Left renal pelvis (tissue), 4 donors: ENCODE results near the gene HEPHL1. TPM values are rescaled to one million over a fixed set of nuclear protein-coding genes. Genes with fewer than 3 reads are reported as not detected.
"Not testable (repeated sequence)": the region's sequence is repeated elsewhere in the genome, so short reads cannot be mapped to it uniquely, and the experiment has no call there.

ENCODE experiments used
- DNase-seq, 4 donors: peaks; one replicate each; pipeline ENCODE4 v3.0.0-alpha.2; 2013; ENCODE audit warnings: low read depth in 4 of 4, low spot score in 3 of 4
- polyA plus RNA-seq, 4 donors: library from polyadenylated mRNA; unstranded; fragments of 120-200 nt; gene quantifications; one replicate each; pipeline ENCODE4 v1.2.1, GENCODE V29; 2013; ENCODE audit not compliant: insufficient read length in 4 of 4

HEPHL1 gene, protein sequence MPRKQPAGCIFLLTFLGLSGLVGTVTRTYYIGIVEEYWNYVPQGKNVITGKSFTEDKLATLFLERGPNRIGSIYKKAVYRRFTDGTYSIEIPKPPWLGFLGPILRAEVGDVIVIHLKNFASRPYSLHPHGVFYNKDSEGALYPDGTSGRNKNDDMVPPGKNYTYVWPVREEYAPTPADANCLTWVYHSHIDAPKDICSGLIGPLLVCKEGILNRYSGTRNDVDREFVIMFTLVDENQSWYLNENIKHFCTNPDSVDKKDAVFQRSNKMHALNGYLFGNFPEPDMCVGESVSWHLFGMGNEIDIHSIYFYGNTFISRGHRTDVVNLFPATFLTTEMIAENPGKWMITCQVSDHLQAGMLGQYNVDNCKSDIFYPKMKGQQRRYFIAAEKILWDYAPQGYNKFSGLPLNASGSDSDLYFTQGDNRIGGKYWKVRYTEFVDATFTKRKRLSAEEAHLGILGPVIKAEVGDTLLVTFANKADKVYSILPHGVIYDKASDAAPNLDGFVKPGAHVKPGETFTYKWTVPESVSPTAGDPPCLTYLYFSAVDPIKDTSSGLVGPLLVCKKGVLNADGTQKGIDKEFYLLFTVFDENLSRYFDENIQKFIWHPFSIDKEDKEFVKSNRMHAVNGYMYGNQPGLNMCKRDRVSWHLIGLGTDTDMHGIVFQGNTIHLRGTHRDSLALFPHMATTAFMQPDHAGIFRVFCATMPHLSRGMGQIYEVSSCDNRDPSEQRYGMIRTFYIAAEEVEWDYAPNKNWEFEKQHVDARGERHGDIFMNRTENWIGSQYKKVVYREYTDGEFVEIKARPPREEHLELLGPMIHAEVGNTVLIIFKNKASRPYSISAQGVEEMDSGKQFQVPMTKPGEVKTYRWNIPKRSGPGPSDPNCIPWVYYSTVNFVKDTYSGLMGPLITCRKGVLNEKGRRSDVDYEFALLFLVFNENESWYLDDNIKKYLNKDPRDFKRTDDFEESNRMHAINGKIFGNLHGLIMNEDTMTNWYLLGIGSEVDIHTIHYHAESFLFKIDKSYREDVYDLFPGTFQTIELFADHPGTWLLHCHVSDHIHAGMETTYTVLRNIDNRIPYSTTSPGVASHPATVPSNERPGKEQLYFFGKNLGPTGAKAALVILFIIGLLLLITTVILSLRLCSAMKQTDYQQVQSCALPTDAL
- under 1 TPM in 3 of 4 donors, not detected in 1; 0.05 to 0.44 (median 0.21) TPM for polyA plus RNA-seq

DNA sequence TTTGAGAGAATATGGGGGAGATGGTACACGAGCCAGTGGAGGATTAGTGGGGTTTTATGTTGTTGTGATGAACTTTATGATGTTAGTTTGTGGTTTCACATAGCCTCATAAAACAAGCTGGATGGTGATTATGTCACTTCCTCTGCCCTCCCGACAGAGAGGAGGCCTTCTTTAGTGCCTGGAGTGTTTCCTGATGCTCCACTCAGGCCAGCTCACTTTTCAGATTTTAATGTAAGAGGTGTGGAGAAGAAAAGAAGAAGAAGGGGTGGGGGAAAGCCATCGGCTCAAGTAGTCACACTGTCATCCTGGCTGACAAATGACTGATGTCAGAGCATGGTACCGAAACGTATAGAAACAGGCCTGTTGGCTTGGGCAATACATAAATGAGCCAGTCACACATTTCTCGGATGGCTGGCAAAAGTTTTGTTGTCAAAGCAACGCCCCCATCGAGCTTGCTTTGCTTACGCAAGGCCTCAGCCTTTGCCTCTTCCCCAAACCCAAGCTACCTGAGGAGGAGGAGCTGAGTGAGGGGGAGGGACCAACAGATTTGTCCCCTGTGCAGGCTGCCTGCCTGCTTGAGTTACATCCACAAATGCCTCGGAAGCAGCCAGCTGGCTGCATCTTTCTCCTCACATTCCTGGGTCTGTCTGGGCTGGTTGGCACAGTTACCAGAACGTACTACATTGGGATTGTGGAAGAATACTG lies at the start of gene HEPHL1:
TSS of gene HEPHL1 (plus strand) at position 578 of the 705 bp plus-strand sequence. CDS start at position 593, 15 bp downstream.
- DNase-seq: peak in 1 of 4 donors; percentile 15

DNA sequence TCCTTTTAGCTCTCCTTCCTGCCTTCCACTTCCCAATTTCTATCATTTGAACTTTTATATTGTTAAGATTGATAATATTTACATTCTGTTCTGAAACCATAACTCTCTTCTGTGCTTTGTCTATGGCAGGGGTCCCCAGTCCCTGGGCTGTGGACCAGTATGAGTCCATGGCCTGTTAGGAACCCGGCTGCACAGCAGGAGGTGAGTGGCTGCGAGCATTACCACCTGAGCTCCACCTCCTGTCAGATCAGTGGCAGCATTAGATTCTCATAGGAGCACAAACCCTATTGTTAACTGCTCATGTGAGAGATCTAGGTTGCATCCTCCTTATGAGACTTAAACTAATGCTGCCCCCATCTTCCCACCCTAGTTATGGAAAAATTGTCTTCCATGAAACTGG lies 48.4 kb upstream of the HEPHL1 start:
- DNase-seq: no peak

DNA sequence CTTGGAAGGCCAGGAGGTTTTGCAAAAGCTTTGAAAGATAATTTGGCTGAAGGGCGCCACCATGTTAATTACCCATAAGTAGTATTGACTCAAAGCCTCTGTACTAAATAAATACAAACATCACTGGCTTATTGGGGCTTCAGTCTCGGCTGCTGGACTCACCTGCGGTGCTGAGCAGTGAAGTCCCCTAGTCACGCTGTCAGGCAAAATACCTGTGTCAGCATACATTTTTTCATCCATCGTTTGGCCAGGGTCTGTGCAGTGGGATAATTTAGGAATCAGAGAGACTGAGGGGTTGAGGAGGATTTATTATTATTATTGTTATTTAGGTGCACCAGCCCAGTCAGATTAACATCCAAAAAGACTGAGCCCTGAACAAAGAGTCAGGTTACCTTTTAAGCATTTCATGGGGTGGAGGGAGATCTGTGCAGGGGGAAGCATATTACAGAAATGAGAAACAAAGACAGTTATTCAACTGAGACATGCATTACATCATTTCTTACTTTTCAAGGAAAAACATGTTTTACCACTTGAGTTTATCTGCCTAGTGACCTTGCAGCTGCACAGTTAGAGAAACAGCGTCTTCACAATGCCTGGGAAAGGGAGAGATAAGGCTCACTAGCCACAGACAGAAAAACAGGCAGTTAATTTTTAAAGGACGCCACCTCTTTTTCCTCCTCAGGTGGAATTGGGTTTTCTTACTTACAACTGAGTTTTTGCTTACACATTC lies 47.7 kb upstream of the HEPHL1 start:
- not testable (repeated sequence) for DNase-seq

DNA sequence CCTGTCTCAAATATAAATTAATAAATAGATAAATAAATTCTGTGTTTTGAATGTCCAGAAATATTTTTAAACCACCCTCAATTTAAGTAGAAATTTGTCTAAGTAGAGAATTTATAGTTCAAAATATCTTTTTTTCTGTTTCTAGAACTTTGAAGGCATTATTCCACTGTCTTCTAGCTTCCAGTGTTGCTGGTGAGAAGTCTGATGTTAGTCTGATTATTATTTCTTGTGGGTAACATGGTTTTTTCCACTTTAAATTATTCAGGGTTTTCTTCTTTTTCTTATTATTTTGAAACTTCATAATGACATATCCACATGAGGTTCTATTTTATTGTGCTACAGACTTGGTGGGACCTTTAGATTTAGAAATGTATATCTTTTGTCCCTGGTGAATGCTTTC lies 46.4 kb upstream of the HEPHL1 start:
- no peak for DNase-seq

DNA sequence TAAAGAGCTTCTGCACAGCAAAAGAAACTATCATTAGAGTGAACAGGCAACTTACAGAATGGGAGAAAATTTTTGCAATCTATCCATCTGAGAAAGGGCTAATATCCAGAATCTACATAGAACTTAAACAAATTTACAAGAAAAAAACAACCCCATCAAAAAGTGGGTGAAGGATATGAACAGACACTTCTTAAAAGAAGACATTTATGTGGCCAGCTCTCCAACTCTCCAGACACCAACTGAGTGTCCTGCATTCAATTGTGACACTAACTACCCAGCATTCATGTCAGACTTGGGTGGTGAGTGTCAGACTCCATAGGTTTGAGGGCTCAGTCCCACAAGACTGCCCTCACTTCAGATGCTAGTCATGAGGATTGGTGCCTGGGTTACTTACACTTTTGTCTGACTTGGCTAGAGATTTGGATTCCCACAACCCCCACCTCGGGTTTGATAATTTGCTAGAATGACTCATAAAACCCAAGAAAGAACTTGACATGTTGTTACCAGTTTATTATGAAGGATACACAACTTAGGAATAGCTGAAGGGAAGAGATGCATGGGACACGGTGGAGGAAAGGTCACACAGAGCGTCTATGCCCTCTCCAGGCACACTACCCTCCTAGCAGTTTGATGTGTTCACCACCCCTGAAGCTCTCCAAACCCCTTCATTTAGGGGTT lies 44.4 kb upstream of the HEPHL1 start:
- DNase-seq: not testable (repeated sequence)

DNA sequence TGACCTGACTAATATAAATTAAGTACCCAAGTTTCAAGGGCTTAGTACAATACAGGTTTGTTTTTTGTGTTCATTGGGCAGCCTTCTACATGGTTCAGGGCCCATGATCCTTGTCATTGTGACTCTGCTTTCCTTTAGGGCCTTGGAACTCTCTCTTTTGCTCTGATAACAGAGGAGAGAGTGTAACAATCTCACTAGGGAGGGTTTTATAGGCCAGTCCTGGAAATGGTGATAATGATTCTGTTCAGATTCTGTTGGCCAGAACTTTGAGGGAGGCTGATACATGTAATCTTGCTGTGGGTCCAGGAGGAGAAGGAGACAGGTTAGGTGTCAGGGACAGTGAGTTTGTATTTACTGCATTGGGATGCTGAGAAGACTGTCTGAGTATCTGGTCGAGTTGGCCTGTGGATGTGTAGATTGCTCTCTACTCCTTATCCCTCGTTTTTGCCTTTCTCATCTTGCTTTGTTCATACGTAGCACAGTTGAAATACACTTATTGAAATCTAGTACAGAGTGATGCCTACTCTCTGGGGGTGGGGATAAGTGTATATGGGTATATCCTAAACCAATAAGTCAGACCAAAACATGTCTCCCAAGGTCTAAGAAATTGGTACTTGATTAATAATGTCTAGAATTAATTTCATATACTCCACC lies 37.5 kb upstream of the HEPHL1 start:
- no peak for DNase-seq

DNA sequence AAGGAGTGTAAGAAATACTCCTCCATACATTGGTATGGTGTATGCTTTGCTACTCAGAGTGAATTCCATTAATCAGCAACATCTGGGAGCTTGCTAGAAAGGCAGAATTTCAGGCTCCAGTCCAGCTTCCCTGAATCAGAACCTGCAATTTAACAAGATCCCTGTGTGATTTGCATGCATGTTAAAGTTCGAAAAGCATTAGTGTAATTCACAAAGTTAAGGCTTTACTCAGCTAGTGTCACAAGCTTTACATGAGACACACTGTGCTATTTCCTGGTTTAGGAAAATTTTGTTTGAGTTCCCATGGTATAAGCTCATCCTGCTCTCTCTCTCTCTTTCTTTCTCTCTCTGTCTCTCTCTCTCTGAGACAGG lies 37.0 kb upstream of the HEPHL1 start:
- peak in 3 of 4 donors; percentile 3 to 10 (median 8) for DNase-seq

DNA sequence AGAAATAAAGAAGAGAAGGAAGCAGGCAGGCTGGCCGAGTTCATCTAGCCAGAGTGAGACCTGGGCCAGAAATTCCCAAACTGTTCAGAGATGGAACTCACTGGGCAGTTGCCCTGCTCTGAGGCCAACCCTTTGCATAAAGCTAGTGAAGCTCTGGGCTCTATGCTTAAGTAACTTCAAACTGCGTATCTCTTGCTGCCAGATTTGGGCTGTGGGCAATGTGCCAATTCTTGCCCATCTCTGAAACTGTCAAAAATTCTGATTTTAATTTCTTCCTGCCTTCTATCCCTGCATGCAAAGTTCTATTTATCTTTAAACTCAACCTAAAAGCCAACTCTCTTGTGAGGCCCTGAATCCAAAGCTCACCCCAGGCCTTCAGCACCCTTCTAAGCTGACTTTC lies 36.2 kb upstream of the HEPHL1 start:
- no peak for DNase-seq

DNA sequence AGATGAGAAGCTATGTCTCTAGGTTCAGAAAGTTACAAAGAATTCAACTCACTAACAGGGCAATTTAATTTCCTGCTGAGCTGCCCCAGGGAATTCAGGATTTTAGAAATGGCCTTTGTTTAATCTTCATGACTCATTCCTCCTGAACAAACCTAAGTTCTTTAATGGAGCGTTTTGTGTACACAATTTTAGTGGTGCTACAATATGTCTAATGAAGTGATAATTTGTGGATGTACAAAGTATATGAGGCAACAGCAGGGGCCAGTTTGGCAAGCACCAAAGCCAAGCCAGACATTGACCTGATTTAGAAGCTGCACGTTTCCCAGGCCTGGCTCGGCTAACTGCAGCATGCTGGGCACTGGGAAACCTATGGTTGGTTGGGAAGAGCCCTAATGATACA lies 34.4 kb upstream of the HEPHL1 start:
- no peak for DNase-seq

DNA sequence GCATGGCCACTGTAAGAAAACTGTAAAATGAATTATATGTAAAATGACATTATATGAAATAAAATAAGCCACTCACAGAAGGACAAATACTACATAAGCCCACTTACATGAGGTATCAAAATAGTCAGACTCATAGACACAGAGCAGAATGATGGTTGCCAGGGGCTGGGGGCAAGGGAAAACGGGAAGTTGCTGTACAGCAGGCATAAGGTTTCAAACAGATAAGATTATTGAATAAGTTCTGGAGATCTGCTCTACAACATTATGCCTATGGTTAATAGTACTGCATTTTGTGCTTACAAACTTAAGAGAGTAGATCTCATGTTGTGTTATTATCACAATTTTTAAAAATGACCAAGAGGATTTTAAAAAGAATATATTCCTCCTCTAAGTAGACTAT lies 32.7 kb upstream of the HEPHL1 start:
- no peak for DNase-seq

DNA sequence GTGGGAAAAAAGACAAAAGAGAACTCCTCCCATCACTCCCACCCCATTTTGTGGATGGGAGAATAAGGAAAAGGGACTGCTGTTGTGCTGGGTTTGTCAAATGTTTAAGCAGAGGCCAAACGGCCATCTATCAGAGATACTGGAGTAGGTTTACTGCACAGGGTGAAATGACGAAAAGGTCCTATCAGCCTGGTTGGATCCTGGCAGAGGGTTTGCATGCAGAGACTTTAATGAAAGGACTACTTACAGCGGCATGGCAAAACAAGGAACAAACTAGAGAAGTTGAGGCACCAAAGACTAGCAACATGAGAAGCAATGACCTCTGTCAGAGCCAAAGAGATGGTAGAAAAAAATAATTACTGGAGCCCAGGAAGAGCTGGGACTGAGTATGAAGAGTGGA lies 32.2 kb upstream of the HEPHL1 start:
- no peak for DNase-seq

DNA sequence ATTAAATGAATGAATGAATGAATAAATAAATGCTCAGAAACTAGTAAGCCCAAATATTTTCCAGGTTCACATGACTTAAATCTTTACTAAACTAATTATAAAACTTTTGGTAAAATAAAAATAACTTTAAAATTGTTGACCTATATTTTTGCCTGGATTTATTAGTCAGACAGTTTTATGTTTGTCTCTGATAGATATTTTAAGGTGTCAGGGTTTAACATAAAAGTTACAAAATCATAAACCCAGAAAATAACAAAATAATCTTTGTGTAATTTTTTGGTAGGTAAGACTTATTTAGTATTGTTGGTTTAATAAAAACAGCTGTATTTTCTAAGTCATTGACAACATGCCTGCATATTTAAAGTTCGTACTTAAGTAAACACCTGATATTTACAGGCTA lies 27.4 kb upstream of the HEPHL1 start:
- DNase-seq: no peak

DNA sequence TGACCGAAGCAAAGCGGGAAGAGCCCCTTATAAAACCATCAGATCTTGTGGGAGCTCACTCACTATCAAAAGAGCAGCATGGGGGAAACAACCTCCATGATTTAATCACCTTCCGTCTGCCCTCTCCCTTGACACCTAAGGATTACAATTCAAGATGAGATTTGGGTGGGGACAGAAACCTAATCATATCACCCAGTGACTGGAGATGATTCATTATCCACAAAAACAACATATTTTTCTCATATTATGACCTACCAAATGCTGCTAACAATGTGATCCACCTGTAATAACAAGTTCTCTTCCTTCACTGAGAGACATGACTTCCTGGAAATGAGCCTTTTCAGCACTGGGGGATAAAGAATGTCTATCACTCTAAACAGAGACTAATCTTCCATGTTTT lies 23.4 kb upstream of the HEPHL1 start:
- no peak for DNase-seq

DNA sequence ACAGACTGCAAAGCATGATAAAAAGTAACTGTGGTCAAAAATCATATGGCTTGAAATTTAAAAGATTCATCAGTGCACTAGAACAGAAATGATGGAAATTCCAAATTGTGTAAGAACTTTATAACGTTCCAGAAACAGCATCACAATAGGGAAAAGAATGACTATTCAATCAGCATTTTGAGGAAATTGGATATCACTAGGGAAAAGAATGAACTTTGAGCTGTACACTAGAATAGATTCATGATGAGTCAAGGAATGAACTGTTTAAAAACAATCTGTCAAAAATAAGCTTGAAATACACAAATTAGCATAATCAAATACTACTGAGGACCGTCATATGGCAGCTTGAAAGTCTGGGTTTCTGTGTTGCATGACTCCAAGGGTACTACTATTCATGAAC lies 20.5 kb upstream of the HEPHL1 start:
- no peak for DNase-seq

DNA sequence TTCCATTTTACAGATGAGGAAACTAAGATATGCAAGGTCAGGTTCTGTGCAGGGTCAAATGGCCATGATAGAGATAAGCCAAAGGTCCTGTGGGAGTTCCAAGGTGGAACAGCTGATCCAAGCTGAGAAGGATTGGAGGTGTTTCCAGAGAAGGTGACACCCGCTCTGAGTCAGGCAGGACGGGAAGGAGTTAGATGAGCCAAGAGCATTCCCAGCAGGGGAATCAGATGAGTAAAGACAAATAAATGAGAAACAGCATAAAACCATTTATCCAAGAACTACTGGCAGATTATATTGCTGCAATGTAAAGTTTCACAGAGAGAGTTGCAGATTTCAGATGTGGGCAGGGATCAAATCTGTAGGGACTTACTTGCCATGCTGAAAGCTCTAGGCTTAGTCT lies 18.9 kb upstream of the HEPHL1 start:
- no peak for DNase-seq

DNA sequence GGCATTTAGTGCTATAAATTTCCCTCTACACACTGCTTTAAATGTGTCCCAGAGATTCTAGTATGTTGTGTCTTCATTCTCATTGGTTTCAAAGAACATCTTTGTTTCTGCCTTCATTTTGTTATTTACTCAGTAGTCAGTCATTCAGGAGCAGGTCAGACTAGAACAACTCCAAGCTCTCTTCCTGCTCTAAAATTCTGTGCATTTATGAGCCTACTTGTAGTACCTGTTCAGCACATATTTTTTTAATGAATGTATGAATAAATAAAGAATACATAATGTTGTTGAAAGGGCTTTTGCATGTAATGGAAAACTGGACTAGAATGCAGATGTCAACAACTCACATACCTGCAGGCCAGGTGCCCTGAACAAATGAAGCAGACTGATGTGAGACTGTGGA lies 13.7 kb upstream of the HEPHL1 start:
- DNase-seq: no peak

DNA sequence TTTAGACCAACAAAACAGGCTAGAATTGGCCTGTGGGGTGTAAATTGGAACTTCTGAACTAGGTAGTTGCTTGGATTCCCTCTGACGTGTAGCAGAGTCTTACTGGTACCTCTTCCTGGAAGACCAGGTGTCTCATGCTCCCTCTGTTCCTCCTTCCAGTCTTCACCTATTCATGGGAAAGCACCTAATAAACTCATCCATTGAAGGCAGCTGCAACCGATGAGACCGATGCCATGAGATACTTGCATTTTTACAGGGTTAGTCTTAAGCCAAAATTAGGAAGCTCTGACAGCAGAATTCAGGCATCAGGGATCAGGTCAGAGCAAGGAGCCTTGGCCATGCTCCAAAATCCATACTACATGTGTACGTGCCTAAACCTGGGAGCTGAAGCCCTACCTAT lies 13.2 kb upstream of the HEPHL1 start:
- DNase-seq: no peak

DNA sequence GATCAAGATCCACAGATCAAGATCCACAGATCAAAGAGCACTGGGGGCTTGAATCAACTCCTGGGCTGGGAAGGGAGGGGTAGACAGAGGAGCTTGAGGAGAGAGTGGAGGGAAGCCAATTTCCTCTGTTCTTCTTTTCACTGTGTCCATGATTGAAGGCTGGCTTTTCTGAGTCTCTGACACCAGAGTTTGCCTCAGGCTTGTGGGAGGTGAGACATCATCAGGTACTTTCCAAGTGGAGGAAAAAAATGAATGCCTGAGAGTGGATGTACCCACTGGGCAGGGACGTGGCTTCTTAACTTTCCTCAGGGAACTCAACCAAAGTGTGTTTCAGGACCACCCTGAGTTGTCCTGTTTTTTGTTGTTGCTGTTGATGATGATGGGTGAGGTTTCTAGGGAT lies 11.0 kb upstream of the HEPHL1 start:
- DNase-seq: no peak

DNA sequence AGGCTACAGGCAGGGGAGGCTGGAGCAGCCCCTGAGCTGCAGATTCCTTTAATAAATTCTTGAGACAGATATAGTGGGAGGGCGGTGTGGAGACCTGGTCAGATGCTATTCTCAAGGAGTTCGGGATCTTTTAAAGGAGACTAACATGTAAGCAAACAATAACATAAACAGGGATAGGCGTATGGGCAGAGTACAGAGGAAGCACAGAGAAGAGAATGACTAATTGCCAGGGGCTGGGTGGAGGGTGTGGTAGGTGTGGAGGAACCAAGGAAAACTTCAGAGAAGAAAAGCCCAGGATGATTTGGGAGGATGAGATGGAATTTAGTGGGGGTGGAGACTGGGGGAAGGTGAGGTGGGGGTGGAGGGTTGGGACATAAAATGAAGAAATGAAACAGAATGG lies 9.7 kb upstream of the HEPHL1 start:
- DNase-seq: no peak
